UCSD-AML1 (cell line): ENCODE data around the gene RNF212.
"Not testable (repeated sequence)": the region's sequence is repeated elsewhere in the genome, so short reads cannot be mapped to it uniquely, and the experiment has no call there.

Source experiments
- DNase-seq: peaks from one replicate; lab custom pipeline; 2025; ENCODE audit not compliant: unreplicated experiment; lab: John Stamatoyannopoulos, UW

RNF212 gene

DNA sequence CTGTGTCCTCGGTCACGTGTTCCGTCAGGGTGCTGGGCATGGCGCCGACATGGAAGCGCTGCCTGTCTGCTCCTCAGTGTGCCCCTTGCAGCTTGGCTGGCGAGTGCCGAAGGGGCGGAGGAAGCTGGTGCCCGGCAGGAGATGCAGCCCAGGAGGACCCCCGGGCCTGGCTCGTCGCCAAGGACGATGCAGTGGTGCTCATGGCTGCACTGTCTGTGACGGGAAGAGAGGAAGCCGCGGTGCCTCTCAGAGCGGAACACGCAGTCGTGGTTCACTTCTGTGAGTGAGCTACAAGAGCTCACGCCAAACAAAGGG, 63.8 kb downstream of the RNF212 start:
- no peak for DNase-seq

DNA sequence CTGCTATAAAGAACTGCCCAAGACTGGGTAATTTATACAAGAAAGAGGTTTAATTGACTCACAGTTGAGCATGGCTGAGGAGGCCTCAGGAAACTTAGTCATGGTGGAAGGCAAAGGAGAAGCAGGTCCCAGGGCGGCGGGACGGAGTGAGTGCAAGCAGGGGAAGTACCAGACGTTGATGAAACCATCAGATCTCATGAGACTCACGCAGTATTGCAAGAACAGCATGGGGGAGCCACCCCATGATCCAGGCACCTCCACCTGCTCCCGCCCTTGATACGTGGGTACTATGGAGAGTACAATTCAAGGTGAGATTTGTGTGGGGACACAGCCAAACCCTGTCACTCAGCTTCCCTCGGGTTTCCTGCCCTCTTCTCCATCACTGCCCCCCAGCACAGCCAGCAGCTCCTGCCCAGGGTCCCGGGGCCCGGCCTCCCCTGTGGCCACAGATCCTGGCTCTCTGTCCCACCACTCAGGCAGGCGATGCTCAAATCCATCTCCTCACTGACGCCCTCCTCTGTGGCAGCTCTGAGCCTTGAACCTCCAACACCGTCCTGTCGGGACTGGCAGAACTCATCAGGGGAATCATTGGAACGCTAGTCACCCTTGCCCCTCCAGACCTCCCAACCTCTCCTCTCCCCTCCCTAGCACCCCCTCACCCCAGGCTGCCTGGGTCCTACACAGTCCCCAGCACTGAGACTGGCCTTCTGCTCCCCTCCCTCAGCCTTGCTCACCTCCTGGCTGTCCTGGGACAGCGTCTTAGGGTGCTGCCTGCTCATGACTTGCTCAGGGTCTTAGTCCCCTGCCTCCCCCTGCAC, 64.4 kb downstream of the RNF212 start:
- no peak for DNase-seq

DNA sequence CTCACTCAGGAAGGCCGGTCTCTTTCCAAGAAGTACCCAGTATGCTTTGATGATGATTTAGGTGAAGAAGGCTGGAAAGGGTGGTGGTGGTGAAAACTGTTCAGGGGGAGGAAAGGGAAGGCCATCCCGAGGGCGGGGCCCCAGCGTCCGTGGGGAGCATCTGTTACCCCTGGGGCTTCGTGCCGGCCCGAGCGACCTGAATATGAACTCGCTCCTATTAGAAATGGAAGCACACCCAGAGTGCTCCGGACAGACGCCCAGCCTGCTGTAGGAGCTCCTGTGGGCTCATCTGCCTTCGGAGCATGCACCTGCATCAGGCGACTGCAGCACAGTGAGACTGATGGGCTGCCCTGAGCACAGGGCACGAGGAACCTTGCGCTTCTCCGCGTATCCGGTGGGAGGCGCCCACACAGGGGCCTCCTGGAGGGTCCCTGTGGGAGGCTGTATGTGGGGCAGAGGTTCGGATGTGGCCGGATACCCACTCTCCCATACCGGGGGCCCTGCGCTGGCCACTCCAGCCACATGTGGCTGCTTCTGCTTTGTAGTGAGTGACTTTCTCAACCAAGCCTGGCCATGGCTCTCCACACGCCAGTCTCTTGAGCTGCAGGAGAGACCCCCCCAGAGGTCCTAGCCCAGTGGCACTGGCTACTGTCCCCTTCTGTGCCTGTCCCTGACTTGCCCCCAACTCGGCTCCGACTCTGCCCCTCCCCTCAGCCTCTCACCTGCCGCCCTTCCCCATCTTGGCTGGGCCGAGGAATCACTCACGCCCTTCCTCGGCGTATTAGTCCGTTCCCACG, 65.2 kb downstream of the RNF212 start:
- DNase-seq, result no peak

DNA sequence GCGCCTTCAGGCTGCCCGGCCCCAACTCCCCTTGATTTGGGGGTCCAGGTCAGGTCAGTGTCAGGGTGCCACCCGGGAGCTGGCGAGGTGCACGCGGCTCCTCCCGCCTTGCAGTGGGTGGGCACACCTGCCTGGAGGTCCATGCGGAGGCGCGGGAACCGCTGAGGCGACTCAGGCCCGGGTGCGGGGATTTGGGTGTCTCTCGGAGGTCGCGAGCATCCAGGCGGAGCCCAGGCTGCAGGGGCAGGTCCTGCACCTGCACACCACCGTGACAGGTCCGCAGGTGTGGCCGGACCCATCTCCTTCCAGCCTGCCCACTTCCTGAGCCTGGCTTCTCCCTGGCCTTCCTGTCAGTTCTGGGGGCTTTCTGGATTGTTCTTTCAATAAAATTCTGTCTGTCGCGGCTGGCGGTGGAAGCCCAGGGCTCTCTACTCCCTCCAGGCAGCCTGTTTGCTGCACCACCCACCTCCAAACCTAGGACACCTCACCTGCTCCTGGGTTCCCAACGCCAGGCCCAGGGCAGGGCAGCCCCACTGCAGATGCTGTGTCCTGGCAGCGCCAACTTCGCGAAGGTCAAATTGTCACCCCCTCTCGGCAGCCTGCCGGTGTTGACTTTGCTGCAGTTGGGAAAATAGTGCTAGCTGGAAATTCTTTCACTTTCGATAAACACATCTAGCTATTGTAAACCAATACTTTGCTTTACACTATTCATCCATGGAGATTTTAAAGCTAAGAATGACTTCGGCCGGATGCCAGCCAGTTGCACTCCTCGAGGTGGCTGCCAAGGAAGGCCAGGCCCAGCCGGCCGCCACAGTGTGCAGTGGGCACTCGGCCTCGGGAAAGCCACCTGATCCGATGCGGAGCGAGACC, 66.0 kb downstream of the RNF212 start:
- no peak for DNase-seq

DNA sequence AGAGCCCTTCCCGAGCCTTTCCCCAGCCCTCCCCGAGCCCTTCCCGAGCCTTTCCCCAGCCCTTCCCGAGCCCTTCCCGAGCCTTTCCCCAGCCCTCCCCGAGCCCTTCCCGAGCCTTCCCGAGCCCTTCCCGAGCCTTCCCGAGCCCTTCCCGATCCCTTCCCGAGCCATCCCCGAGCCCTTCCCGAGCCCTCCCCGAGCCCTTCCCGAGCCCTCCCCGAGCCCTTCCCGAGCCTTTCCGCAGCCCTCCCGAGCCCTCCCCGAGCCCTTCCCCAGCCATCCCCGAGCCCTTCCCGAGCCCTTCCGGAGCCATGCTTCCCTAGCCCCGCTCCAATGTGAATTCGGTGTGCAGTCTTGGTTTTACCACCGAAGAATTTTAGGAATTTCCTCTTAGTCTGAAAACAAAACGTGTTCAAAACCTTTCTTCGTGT, 66.8 kb downstream of the RNF212 start:
- DNase-seq, result not testable (repeated sequence)

DNA sequence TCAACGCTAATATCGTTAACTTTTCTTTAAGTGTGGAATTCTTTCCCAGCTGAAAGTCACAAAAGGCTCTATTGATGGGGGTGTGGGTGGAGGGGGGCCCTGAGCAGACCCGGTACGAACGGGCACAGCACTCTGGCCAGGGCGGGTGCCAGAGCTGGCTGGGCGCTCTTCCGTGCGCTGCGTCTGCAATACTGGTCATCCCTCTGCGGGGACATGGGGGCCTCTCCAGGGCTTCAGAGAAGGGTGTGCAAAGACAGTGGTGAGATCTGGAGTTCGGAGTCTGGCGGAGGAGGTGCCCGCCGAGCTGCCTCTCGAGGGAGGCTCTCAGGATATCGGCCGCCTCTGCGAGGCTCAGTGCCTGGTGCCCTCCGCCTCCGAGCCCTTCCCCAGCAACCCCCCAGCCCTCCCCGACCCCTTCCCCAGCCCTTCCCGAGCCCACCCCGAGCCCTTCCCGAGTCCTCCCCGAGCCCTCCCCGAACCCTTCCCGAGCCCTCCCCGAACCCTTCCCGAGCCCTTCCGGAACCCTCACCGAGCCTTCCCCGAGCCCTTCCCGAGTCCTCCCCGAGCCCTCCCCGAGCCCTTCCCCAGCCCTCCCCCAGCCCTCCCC, 67.7 kb downstream of the RNF212 start:
- DNase-seq, result no peak

DNA sequence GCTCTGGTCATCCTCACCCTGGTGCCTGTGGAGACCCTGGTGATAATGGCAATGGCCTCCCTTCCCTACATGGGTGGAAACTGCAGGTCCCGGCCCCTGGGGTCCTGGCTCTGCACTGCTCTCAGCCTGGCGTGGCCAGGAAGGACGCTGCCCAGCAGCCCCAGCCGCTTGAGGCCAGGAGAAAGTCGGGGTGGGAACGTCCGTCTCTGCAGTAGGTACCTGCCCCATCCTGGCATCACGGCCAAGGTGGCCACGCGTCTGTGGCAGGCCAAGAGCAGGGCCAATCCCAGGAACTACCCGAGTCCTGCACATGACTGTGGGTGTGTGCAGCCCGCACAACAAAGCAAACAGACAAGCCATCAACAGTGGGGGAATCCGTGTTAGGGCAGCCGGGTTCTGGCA, 68.2 kb downstream of the RNF212 start:
- DNase-seq, result no peak

DNA sequence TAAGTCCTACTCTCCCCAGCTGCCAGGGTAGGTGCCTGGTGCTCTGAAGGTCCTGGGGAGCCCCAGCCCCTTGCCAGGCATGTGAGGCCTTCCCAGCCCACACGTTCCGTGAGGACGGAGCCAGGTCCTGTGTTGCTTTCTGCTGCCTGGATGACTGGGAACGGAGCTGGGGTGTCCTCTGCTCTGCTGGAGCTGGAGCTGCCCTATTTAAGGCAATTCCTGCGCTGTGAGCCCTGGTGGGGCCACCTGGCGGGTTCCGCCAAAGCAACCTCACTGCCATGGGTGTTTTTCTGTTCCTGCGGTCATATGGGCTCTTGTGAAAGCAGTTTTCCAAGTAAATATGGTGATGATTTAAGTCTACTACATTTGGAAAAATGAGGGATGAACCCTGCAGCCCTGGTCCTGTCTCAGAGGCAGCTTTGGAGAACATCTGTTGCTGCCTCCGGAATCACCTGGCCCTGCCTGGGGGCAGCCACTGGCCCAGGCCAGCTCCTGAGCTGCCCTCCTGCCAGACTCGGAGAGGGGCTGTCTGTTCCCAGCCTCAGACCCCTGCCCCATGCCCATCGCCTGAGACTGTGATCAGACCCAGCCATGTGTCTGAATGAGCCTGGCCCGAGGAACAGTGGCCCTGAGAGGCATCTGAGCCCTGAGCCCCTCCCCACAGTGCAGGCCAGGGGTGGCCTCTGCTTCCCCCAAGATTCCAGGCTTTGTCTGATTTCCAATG, 68.7 kb downstream of the RNF212 start:
- no peak for DNase-seq

DNA sequence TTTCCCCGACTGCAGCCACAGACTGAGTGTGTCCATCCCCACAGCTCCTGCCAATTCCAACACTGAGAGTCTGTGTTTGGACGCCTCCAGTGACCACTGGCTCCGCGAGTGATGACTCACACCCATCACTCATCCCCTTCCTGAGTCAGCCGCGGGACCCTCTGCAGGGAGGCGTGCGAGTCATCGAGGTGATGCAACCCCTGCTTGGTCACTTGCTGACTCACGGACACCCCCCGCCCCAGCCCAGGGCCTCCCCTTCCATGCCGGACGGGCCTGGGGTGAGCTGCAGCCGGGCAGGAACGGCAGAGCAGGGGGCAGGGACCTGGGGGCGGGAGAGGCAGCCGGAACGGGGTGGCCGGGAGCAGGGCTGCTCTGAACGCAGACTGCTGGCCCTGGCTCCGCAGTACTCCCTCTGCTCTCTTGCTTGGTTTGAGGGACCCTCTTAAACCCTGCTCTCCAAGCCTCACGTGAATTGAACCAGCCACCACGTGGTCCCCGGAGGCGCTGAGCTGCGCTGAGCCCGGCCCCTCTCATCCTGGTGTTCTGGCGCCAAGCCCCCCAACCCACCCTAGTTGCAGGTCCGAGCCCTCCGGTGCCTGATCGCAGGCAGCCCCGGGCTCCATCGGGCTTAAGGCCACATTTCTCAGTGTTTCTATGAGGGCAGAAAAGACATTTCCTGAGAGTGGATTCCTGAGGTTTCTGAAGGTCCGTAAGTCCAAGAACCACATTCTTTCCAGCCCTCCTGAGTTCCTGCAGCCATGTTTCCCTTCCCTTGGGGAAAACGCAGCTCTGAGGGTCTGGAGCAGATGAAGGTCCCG, 69.5 kb downstream of the RNF212 start:
- peak; percentile 65 for DNase-seq

DNA sequence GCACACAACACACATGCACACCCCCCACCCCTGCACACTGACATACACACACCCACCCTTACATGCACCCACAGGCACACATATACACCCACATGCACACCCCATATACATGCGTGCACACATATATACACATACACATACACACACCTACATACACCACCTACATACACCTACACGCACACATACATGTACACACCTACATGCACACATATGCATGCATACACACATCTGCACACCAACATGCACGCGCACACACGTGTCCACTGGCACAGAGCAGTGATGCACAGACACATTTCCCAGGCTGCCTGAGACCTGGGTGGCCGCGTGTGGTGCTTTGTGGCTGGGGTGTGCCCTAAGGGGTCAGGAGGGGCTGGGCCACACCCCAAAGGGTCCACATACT, 70.2 kb downstream of the RNF212 start:
- DNase-seq, result no peak

DNA sequence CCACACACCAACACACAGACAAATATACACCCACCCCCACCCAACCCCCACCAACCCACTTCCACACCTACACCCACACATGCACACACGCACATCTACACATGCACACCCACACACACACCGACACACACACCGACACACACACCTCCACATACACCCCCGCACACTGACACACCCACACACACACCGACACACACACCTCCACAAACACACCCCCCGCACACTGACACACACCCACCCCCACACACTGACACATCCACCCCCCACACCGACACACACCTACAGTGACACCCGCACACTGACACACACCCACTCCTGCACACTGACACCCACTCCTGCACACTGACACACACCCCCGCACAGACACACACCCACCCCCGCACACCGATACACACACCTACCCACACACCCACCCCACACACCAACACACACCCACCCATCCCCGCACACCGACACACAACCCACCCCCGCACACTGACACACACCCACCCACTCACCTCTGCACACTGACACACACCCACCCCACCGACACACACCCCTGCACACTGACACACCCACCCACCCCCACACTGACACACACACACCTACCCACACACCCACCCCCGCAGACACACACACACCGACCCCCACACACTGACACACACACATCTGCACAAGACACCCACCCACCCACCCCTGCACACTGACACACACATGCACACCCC, 70.9 kb downstream of the RNF212 start:
- no peak for DNase-seq

DNA sequence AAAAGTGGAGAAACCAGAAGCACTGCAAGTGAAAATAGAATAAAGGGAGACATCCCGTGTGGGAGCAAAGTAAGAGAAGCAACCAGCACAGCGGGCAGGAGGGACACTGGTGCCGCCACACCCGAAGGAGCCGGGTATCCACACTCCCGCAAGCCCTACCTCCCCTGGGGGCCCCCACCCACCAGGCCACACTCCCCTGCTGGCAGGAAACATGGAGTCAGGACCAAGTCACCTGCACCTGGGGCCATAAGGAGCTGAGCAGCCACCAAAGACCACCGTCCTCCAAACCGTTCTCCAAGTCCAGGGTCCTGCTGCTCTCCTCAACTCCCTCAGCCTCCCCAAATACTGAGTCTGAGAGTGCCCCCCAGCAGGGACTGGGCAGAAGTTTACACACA, 71.4 kb downstream of the RNF212 start:
- DNase-seq, result no peak

DNA sequence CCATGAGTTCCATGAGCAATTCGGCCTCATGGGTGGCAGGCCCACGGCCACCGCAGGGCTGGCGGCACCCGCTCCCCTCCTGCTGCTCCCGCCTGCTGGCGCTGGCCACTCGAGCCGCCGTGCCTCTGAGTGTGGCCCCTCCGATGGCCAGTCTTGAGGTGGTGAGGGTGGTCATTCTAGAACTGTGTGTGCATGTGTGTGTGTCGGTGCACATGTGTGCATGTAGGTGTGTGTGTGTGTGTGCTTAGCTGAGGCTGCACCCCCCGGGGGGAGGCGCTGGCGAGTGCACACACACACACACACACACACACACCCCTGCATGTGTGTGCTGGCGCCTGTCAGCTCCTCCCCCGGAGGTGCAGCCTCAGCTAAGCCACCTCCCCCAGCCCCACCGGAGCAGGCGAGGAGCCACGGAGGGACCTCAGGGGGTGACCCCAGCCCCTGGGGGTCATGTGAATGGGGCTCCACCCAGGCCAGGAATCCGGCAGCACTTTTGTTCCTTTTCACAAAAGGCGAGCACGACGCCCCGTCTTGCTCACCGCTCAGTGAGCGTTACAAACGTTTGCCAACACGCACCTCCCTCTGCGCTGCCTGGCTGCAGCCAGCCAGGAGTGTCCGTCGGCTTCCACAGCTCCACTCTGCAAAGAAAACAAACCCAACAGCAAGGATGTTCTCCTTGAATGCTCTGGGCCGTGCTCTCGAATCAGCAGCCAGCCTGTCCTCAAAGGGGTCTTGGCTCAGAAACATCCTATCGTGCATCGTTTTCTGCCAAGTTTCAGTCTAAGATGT, 72.0 kb downstream of the RNF212 start:
- no peak for DNase-seq

DNA sequence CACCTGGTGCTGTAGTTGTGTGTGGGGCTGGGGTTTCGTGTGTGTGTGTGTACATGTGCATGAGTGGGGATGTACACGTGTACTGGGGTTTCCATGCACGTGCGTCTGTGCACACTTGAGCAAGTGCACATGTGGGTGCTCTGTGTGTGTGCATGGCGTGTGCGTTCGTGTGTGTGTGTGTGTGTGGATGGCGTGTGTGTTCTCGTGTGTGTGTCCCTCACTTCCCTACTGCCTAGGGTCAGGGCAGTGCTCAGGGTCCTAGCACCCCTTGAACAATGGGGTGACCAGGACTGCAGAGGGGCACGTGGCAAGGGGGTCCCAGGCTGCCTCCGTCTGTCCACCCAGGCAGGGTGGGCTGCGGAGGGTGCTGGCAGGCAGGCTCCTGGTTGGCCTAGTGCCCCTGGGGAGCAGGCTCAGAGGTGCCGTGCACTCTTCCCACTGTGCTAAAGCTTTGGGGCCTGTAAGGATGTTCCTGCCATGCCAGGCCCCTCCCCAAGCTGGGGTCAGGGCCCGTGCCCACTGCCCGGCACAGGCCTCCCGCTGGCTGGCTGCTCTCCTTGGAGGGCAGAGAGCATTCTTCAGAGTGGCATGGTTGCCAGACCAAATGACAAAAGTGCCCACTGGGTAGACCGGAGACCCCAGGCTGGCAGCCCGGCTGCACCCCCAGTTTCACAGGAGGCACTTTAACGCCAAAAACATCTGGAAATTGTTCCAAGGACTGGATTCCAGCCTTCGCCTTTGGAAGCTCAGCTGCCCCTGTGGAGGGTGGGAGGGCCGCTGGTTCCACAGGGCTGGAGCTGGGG, 72.8 kb downstream of the RNF212 start:
- no peak for DNase-seq

DNA sequence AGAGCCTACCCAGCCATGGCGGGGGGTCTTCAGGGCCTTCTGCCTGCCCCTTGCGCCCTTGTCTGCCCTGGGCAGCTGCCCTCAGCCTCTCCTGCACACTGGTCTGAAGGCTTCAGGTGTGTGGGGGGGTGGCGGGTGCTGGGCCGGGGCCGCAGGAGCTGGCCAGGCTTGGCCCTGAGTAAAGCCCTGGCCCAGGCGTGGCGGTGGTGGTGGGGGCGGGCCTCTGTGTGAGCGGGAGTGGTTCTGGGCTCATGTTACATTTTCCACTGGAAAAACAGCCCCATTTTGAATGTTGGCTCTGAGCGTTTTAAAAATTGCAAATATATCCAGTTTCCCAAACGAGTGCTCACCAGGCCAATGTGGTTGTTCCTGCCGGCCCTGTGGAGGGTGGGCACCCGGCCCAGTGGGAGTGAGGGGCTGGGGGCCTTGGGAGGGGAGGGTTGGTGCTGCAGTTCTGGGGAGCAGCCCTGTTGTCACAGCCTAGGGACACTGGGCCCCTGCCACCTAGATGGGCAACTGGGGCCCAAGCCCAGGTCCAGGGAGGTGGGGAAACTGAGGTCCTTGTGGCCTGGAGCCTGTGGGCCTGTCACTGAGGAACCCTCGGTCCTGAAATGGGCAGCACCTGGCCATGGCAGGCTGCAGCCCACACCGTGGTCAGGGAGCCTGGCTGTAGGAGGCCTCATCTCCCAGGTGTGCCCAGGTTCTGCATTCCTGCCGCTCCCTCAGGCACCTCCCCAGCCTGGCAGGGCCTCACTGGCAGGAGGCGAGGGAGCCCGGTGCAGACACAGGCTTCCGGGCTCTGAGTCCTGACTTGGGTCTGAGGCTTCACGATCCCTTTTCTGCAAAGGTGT, 73.6 kb downstream of the RNF212 start:
- DNase-seq, result no peak

DNA sequence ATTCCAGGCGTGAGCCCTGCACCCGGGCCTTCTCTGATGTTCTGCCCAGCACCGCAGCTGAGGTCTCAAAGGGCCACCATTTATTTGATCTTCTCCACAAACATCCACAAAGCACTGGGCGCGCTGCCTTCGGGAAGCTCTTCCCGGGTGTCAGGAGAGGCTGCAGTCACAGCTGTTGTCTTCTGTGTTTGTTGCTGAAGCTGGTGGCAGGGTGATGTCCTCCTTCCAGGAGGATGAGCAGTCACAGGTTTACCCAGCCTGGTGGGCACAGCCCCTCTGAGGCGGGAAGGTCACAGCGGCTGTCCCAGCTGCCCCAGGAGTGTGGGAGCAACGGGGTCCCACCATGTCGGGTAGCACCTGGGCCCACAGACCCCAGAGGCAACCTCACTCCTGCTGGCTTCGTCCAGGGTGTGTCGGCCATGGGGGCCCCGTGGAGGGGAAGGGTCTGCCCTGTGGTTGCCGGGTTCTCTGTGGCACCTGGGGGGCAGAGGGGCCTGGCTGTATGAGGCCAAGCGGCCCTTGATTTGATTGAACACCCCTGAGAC, 74.3 kb downstream of the RNF212 start:
- DNase-seq, result no peak
